ENCODE data around the gene DET1.
"Not testable (repeated sequence)": the region's sequence is repeated elsewhere in the genome, so short reads cannot be mapped to it uniquely, and the experiment has no call there.

DET1 gene

GRCh38 chr15:88546248-88547129 lies at the start of gene DET1:
Gene DET1 (minus strand): TSS chr15:88546681. CDS start chr15:88531705, 14,976 bp downstream.
- Mint-ChIP-seq H3K9me3 (peaks cover 4% of the 10 kb centered on the region), H3K27ac (peak within 1 kb of the TSS; percentile 86), H3K4me1 (no peaks in the 10 kb centered on the region), H3K36me3 (no peaks in the 10 kb centered on the region), H3K4me3 (peak within 1 kb of the TSS; percentile 77)
- ATAC-seq (peak; percentile 98), DNase-seq (ENCODE audit: low spot score in 2 of 2) (peak; percentile 76 to 95)

DNA sequence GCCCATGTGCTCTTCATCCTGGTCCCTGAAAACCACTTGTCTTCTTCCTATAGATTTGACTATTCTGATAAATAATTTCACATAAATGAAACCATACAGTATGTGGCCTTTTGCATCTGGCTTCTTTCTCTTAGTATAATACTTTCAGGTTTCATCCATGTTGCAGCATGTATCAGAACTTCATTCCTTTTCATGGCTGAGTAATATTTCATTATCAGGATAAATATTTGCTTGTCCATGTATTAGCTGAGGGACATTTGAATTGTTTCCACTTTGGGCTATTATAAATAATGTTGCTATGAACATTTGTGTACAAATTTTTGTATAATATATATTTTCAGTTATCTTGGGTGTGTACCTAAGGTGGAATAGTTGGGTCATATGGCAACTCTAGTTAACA lies 44.9 kb upstream of the DET1 start:
- Mint-ChIP-seq H3K27ac (no peak overlapping the region), H3K36me3 (no peaks in the 10 kb centered on the region), H3K9me3 (no peaks in the 10 kb centered on the region), H3K4me3 (no peak overlapping the region), H3K4me1 (no peaks in the 10 kb centered on the region)
- no peak for DNase-seq (ENCODE audit: low spot score in 2 of 2)
- ATAC-seq = no peak

- ATAC-seq (no peak), DNase-seq (ENCODE audit: low spot score in 2 of 2) (no peak)
- no peak overlapping the region for H3K4me3 Mint-ChIP-seq
- no peak overlapping the region for H3K27ac Mint-ChIP-seq
- H3K4me1 Mint-ChIP-seq = no peaks in the 10 kb centered on the region
- no peaks in the 10 kb centered on the region for H3K9me3 Mint-ChIP-seq
- no peaks in the 10 kb centered on the region for H3K36me3 Mint-ChIP-seq
These were observed 44.3 kb upstream of the DET1 start for GRCh38 chr15:88590759-88591158.

DNA sequence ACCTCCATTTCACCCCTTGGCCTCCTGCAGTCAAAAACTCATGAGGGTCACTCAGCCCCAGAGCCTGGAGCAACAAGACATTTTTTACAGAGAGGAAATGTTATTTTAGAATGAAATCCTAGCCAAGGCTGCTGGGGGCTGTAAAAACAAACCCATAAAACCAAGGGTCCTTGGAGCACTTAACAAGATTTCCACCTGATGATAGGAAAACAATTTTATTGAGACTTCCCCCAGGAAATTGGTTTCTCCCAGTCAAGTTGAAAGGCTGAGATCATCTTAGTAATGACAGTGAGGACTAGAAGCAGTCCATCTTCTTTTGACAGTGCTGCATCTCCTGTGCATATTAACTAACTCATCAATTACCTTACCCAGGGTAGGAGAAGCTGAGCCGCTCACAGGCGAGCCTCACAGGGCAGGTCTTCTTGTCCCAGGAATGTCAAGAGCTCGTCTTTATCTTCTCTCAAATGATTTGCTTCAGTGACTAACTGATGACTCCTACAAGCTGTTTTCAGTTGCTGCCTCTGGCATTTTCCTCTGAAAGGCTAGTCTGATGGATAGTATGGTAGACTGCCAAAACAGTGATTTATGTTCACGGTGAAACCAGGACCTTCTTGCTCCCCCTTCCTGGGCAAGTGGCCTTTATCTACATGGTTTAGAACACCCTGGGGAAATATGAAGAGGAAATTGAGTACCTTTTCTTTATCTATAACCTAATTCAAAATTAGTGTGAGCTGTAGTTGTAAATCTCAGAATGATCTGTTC lies 40.1 kb upstream of the DET1 start:
- no peaks in the 10 kb centered on the region for H3K36me3 Mint-ChIP-seq
- H3K27ac Mint-ChIP-seq = no peak overlapping the region
- no peak for DNase-seq (ENCODE audit: low spot score in 2 of 2)
- no peaks in the 10 kb centered on the region for H3K9me3 Mint-ChIP-seq
- no peak for ATAC-seq
- H3K4me3 Mint-ChIP-seq = no peak overlapping the region
- H3K4me1 Mint-ChIP-seq = no peaks in the 10 kb centered on the region

- H3K9me3 Mint-ChIP-seq = no peaks in the 10 kb centered on the region
- no peaks in the 10 kb centered on the region for H3K4me1 Mint-ChIP-seq
- H3K4me3 Mint-ChIP-seq = no peak overlapping the region
- DNase-seq (ENCODE audit: low spot score in 2 of 2) = no peak
- H3K27ac Mint-ChIP-seq = no peak overlapping the region
- no peaks in the 10 kb centered on the region for H3K36me3 Mint-ChIP-seq
- no peak for ATAC-seq
These were observed 34.1 kb upstream of the DET1 start for GRCh38 chr15:88580532-88580931.

DNA sequence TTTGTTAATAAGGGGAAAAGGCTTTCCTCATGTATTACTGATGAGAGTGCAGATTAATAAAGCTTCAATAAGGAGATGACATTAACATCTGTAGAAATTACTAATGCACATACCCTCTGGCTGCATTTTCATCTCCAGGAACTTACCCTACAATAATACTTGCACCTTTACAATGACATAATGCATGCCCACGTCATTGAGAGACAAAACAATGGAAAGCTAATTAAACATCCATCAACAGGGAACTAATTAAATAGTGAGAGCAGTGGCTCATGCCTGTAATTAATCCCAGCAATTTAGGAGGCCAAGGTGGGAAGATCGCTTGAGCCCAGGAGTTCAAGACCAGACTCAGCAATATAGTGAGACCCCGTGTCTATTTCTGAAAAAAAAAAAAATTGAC lies 32.8 kb upstream of the DET1 start:
- ATAC-seq (no peak), DNase-seq (ENCODE audit: low spot score in 2 of 2) (no peak)
- no peaks in the 10 kb centered on the region for H3K4me1 Mint-ChIP-seq
- no peak overlapping the region for H3K27ac Mint-ChIP-seq
- no peak overlapping the region for H3K4me3 Mint-ChIP-seq
- no peaks in the 10 kb centered on the region for H3K36me3 Mint-ChIP-seq
- no peaks in the 10 kb centered on the region for H3K9me3 Mint-ChIP-seq

DNA sequence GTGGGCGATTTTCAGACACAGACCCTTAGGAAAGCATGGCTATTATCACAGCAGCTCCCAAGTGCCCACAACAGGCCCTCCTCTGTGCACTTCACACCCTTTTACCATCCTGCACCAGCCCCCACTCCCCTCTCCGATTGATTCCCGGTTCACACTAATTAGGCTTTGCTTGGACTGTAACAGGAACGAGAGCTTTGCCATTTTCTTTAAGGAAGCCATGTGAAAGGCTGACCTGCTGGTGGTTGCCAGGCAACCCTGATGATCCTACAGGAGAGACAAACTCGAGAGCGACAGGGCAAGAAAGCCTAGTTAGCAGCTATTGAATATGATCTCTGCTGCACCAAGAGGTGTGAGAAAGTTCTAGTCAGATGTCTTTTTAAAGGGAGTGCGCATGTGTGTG lies 28.2 kb upstream of the DET1 start:
- Mint-ChIP-seq H3K36me3 (no peaks in the 10 kb centered on the region), H3K9me3 (no peaks in the 10 kb centered on the region), H3K4me3 (no peak overlapping the region), H3K27ac (no peak overlapping the region), H3K4me1 (no peaks in the 10 kb centered on the region)
- ATAC-seq (no peak), DNase-seq (ENCODE audit: low spot score in 2 of 2) (no peak)

- Mint-ChIP-seq H3K9me3 (no peaks in the 10 kb centered on the region), H3K4me1 (no peaks in the 10 kb centered on the region), H3K4me3 (no peak overlapping the region), H3K36me3 (no peaks in the 10 kb centered on the region), H3K27ac (no peak overlapping the region)
- no peak for DNase-seq (ENCODE audit: low spot score in 2 of 2)
- no peak for ATAC-seq
These were observed 27.6 kb upstream of the DET1 start for GRCh38 chr15:88574077-88574476.

DNA sequence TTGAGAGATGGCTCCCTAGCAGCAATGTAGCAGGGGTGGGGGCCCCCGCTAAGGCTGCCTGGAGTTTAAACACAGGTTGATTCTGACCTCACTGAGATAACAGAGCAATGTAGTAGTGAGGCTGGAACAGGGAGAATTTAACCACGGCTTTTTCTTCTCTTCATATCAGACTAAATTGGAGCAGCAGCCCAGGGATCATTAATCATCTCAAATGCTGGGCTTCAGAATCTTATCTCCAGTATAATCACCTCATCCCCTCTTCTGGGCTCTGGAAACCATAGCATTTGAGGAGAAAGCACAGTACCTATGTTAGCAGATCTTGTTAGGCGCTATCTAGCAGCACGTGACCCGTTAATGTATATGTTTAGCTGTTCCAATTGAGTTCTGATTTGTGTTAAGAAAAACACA lies 25.4 kb upstream of the DET1 start:
- Mint-ChIP-seq H3K36me3 (no peaks in the 10 kb centered on the region), H3K27ac (peak overlapping the region; percentile 45), H3K9me3 (no peaks in the 10 kb centered on the region), H3K4me1 (no peaks in the 10 kb centered on the region), H3K4me3 (no peak overlapping the region)
- ATAC-seq (no peak), DNase-seq (ENCODE audit: low spot score in 2 of 2) (no peak)

DNA sequence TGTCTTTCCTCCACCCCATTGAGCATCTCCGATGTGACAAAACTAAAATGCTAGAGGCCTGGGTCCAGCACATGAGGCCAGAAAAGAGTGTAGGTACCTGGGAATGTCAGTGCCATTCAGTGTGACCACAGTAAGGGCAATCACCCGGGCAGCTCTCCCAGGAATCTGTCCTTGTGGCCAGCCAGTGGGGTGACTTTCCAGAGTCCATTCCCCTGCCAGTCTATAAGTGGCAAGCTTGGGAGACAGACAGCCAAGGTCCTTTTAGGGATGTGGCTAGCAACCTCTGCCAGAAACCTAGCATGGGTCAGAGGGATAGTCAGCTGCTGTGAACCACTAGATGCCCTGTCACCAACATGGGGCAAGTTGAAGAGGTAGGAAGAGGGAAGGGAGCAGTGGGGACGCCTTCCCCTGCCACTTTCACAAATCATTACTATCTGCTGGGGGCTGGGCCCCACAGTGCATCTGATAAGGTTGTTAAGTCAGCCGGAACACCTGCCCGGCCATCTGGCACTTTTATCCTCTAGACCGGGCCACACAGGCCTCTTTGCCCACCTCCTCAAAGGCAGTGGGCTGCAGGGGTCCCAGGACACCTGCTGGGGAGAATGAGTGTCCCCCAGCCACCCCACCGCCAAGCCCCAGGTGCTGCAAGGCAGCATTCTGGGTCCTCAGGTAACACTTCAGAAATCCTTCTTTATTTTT lies 24.8 kb upstream of the DET1 start:
- Mint-ChIP-seq H3K9me3 (no peaks in the 10 kb centered on the region), H3K36me3 (no peaks in the 10 kb centered on the region), H3K27ac (peak overlapping the region; percentile 45), H3K4me1 (no peaks in the 10 kb centered on the region), H3K4me3 (no peak overlapping the region)
- DNase-seq (ENCODE audit: low spot score in 2 of 2) = no peak
- ATAC-seq = no peak

DNA sequence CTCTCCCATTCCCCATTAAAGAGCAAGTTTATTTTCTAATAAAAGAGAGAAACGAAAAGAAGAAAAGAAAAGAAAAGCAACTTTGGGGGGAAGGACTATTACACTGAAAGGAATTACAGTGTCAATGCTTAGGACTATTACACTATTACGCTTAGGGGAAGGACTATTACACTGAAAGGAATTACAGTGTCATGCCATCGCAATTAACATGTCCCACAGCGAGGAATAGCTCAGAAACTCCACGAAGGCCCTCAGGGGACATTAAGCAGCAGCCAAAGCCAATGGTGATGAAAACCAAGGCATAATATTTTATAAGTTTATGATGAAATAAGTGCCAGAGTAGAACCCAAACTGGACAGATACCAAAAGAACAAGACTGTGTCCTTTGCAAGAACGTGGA lies 22.1 kb upstream of the DET1 start:
- no peaks in the 10 kb centered on the region for H3K4me1 Mint-ChIP-seq
- H3K36me3 Mint-ChIP-seq = no peaks in the 10 kb centered on the region
- no peak overlapping the region for H3K4me3 Mint-ChIP-seq
- no peaks in the 10 kb centered on the region for H3K9me3 Mint-ChIP-seq
- no peak overlapping the region for H3K27ac Mint-ChIP-seq
- no peak for DNase-seq (ENCODE audit: low spot score in 2 of 2)
- ATAC-seq = no peak

GRCh38 chr15:88564741-88565140 lies 18.3 kb upstream of the DET1 start:
- ATAC-seq (no peak), DNase-seq (ENCODE audit: low spot score in 2 of 2) (no peak)
- Mint-ChIP-seq H3K9me3 (no peaks in the 10 kb centered on the region), H3K27ac (no peak overlapping the region), H3K36me3 (no peaks in the 10 kb centered on the region), H3K4me1 (no peaks in the 10 kb centered on the region), H3K4me3 (no peak overlapping the region)

- ATAC-seq (no peak), DNase-seq (ENCODE audit: low spot score in 2 of 2) (no peak)
- Mint-ChIP-seq H3K4me3 (no peak overlapping the region), H3K4me1 (no peaks in the 10 kb centered on the region), H3K27ac (no peak overlapping the region), H3K36me3 (no peaks in the 10 kb centered on the region), H3K9me3 (peaks cover 3% of the 10 kb centered on the region)
These were observed 17.2 kb upstream of the DET1 start for GRCh38 chr15:88563638-88564037.

DNA sequence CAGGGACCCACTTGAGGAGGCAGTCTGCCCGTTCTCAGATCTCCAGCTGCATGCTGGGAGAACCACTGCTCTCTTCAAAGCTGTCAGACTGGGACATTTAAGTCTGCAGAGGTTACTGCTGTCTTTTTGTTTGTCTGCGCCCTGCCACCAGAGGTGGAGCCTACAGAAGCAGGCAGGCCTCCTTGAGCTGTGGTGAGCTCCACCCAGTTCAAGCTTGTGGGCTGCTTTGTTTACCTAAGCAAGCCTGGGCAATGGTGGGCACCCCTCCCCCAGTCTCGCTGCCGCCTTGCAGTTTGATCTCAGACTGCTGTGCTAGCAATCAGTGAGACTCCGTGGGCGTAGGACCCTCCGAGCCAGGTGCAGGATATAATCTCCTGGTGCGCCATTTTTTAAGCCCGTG lies 13.1 kb upstream of the DET1 start:
- not testable (repeated sequence) for ATAC-seq; H3K27ac Mint-ChIP-seq; H3K4me1 Mint-ChIP-seq; H3K4me3 Mint-ChIP-seq; DNase-seq (ENCODE audit: low spot score in 2 of 2); H3K36me3 Mint-ChIP-seq
- peaks cover 10% of the 10 kb centered on the region for H3K9me3 Mint-ChIP-seq

DNA sequence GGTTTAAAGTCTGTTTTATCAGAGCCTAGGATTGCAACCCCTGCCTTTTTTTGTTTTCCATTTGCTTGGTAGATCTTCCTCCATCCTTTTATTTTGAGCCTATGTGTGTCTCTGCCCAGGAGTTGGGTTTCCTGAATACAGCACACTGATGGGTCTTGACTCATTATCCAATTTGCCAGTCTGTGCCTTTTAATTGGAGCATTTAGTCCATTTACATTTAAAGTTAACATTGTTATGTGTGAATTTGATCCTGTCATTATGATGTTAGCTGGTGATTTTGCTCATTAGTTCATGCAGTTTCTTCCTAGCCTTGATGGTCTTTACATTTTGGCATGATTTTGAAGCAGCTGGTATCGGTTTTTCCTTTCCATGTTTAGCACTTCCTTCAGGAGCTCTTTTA lies 11.5 kb upstream of the DET1 start:
- H3K36me3 Mint-ChIP-seq; DNase-seq (ENCODE audit: low spot score in 2 of 2); H3K4me1 Mint-ChIP-seq; H3K4me3 Mint-ChIP-seq; H3K27ac Mint-ChIP-seq; ATAC-seq: not testable (repeated sequence)
- peaks cover 10% of the 10 kb centered on the region for H3K9me3 Mint-ChIP-seq
